Trophoblast cell (in vitro differentiated cells and primary cell): Measurements from ENCODE around the gene CRYBG2.

Experiments used
- DNase-seq, 2 donors: peaks; one replicate each; pipeline ENCODE4 v3.0.0-alpha.2; 2016
- H2AFZ ChIP-seq: 2 replicates; pipeline ENCODE4 v1.6.1; 2013; ENCODE audit warnings: low read length, moderate library complexity, mild to moderate bottlenecking; ENCODE audit not compliant: insufficient read depth, poor library complexity
- H2AK5ac ChIP-seq: 2 replicates; pipeline ENCODE4 v1.6.1; 2013; ENCODE audit warnings: mild to moderate bottlenecking, low read length
- H2BK120ac ChIP-seq: 2 replicates; pipeline ENCODE4 v1.6.1; 2013; ENCODE audit warnings: low read length, mild to moderate bottlenecking, moderate library complexity; ENCODE audit not compliant: insufficient read depth, poor library complexity
- H2BK12ac ChIP-seq: 2 replicates; pipeline ENCODE4 v1.6.1; 2013; ENCODE audit warnings: mild to moderate bottlenecking, low read length, moderate library complexity
- H2BK5ac ChIP-seq: 2 replicates; pipeline ENCODE4 v1.6.1; 2013; ENCODE audit warnings: low read length, low read depth, moderate library complexity, mild to moderate bottlenecking; ENCODE audit not compliant: poor library complexity
- H3K14ac ChIP-seq: 2 replicates; pipeline ENCODE4 v1.6.1; 2013; ENCODE audit warnings: mild to moderate bottlenecking, low read length
- H3K18ac ChIP-seq: 2 replicates; pipeline ENCODE4 v1.6.1; 2013; ENCODE audit warnings: mild to moderate bottlenecking, low read length
- H3K23ac ChIP-seq: 2 replicates; pipeline ENCODE4 v1.6.1; 2013; ENCODE audit warnings: low read length
- H3K27ac ChIP-seq: 2 replicates; pipeline ENCODE4 v1.5.1; 2013; ENCODE audit warnings: low read depth, mild to moderate bottlenecking, inconsistent platforms, low read length, moderate library complexity
- H3K27me3 ChIP-seq: 2 replicates; pipeline ENCODE4 v1.6.1; 2013; ENCODE audit warnings: inconsistent platforms, mild to moderate bottlenecking, low read length, moderate library complexity; ENCODE audit not compliant: insufficient read depth
- H3K36me3 ChIP-seq, 2 experiments: 1 replicate in 1 of 2; 2 replicates in 1 of 2; pipeline ENCODE4 v1.6.1; 2013; ENCODE audit warnings: low read length in 2 of 2, mild to moderate bottlenecking in 2 of 2, moderate library complexity in 1 of 2; ENCODE audit not compliant: insufficient read depth in 2 of 2, control insufficient read depth in 1 of 2
- H3K4ac ChIP-seq: 2 replicates; pipeline ENCODE4 v1.6.1; 2013; ENCODE audit warnings: low read depth, mild to moderate bottlenecking, low read length, moderate library complexity
- H3K4me1 ChIP-seq, 2 experiments: 1 replicate in 1 of 2; 2 replicates in 1 of 2; pipeline ENCODE4 v1.6.1; 2013; ENCODE audit warnings: low read length in 2 of 2, mild to moderate bottlenecking in 2 of 2, moderate library complexity in 1 of 2; ENCODE audit not compliant: insufficient read depth in 2 of 2, control insufficient read depth in 1 of 2
- H3K4me2 ChIP-seq: 2 replicates; pipeline ENCODE4 v1.6.1; 2013; ENCODE audit warnings: inconsistent platforms, mild to moderate bottlenecking, low read length, moderate library complexity
- H3K4me3 ChIP-seq: 2 replicates; pipeline ENCODE4 v1.5.1; 2013; ENCODE audit warnings: mild to moderate bottlenecking, low read depth, low read length, inconsistent platforms
- H3K79me1 ChIP-seq: one replicate; pipeline ENCODE4 v1.6.1; 2013; ENCODE audit warnings: low read length
- H3K79me2 ChIP-seq: 2 replicates; pipeline ENCODE4 v1.6.1; 2013; ENCODE audit warnings: low read length, mild to moderate bottlenecking; ENCODE audit not compliant: control insufficient read depth, insufficient read depth, poor library complexity
- H3K9ac ChIP-seq: 2 replicates; pipeline ENCODE4 v1.6.1; 2013; ENCODE audit warnings: mild to moderate bottlenecking, low read length
- H3K9me3 ChIP-seq: 2 replicates; pipeline ENCODE4 v1.6.1; 2013; ENCODE audit warnings: low read depth, mild to moderate bottlenecking, control low read depth, inconsistent platforms, low read length; ENCODE audit not compliant: insufficient read depth
- H4K12ac ChIP-seq: 2 replicates; pipeline ENCODE4 v1.6.1; 2013; ENCODE audit warnings: low read depth, mild to moderate bottlenecking, low read length, moderate library complexity
- H4K8ac ChIP-seq: 2 replicates; pipeline ENCODE4 v1.6.1; 2013; ENCODE audit warnings: low read depth, mild to moderate bottlenecking, low read length, moderate library complexity
- H4K91ac ChIP-seq: one replicate; pipeline ENCODE4 v1.6.1; 2013; ENCODE audit warnings: low read depth, mild to moderate bottlenecking, low read length, moderate library complexity
- WGBS: extraction: QIAGEN DNeasy Blood & Tissue Kit; methylation state at CpG from one replicate; pipeline ENCODE4 v1.1.7; 2013; ENCODE audit warnings: missing lambda C conversion rate; ENCODE audit not compliant: insufficient read length, insufficient coverage; ENCODE audit errors: extremely low coverage; 5-methylcytosine and 5-hydroxymethylcytosine counted together

Gene CRYBG2

DNA sequence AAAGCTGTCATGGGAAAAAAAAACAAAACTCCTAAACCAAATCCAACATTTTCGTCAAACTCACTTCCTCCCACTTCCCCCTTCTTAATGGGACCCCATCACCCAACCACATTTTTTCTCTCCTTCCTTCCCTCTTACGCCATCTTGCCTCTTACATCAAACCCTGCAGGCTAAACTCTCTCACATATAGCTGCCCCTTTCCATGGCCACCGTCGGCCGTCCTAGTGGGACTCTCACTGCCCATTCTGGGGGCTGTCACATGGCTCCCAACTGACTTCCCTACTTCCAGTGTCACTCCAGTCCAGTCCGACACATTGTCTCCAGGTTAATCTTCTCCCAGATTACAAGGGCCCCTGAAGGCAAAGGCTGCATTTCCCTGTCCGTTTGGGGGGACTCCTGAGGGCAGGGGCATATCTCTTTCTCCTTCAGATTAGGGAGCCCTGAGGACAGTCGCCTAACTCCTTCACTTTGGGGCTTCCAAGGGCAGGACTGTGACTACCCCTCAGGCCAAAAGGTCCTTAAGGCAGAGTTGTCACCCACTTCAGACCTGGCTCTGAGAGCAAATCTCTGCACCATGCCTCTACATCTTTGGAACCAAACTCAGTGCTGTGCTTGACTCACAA is 48.2 kb downstream of the CRYBG2 start:
- Histone ChIP-seq H2BK12ac (no peak overlapping the region), H3K9ac (peak overlapping the region; percentile 97), H3K9me3 (no peaks in the 10 kb centered on the region), H2BK120ac (no peak overlapping the region), H3K18ac (no peak overlapping the region), H3K79me1 (peaks cover 11% of the 10 kb centered on the region), H4K91ac (no peak overlapping the region), H3K4me3 (peak overlapping the region; percentile 99), H3K14ac (no peak overlapping the region), H3K27me3 (no peaks in the 10 kb centered on the region), H2AK5ac (no peak overlapping the region), H3K79me2 (no peaks in the 10 kb centered on the region), H3K27ac (no peak overlapping the region), H2BK5ac (no peak overlapping the region), H3K4ac (no peak overlapping the region), H3K4me2 (peak overlapping the region; percentile 77), H3K4me1 (peaks cover 16 to 20% of the 10 kb centered on the region in 2 experiments), H4K8ac (peak overlapping the region; percentile 52), H4K12ac (no peak overlapping the region), H3K23ac (no peak overlapping the region), H2AFZ (peak overlapping the region; percentile 56), H3K36me3 (no peaks in the 10 kb centered on the region)
- peak in 1 of 2 donors; percentile 30 for DNase-seq
- 100% methylated on average over 2 of the region's 8 CpGs for WGBS

- no peaks in the 10 kb centered on the region for H3K27me3 ChIP-seq
- peak overlapping the region; percentile 86 for H3K27ac ChIP-seq
- H3K23ac ChIP-seq: no peak overlapping the region
- H3K79me1 ChIP-seq: peaks cover 13% of the 10 kb centered on the region
- H3K4me2 ChIP-seq: no peak overlapping the region
- H3K18ac ChIP-seq: no peak overlapping the region
- no peak overlapping the region for H2AK5ac ChIP-seq
- H2BK5ac ChIP-seq: peak overlapping the region; percentile 74
- peak overlapping the region; percentile 48 for H4K12ac ChIP-seq
- WGBS: no CpG with 5 or more reads among the region's 8 CpGs
- DNase-seq: peak; percentile 94 to 95
- no peaks in the 10 kb centered on the region for H3K79me2 ChIP-seq
- peak overlapping the region; percentile 65 for H4K8ac ChIP-seq
- peak overlapping the region; percentile 58 for H2BK120ac ChIP-seq
- peak overlapping the region; percentile 3 for H2BK12ac ChIP-seq
- H2AFZ ChIP-seq: no peak overlapping the region
- H3K36me3 ChIP-seq: no peaks in the 10 kb centered on the region
- no peak overlapping the region for H3K4me3 ChIP-seq
- H3K4ac ChIP-seq: no peak overlapping the region
- H3K14ac ChIP-seq: no peak overlapping the region
- no peak overlapping the region for H3K9ac ChIP-seq
- peak overlapping the region; percentile 58 for H4K91ac ChIP-seq
- H3K9me3 ChIP-seq: no peaks in the 10 kb centered on the region
- H3K4me1 ChIP-seq: peaks cover 20 to 22% of the 10 kb centered on the region in 2 experiments
Measured at GRCh38 chr1:26302733-26303405, 51.1 kb downstream of the CRYBG2 start.

DNA sequence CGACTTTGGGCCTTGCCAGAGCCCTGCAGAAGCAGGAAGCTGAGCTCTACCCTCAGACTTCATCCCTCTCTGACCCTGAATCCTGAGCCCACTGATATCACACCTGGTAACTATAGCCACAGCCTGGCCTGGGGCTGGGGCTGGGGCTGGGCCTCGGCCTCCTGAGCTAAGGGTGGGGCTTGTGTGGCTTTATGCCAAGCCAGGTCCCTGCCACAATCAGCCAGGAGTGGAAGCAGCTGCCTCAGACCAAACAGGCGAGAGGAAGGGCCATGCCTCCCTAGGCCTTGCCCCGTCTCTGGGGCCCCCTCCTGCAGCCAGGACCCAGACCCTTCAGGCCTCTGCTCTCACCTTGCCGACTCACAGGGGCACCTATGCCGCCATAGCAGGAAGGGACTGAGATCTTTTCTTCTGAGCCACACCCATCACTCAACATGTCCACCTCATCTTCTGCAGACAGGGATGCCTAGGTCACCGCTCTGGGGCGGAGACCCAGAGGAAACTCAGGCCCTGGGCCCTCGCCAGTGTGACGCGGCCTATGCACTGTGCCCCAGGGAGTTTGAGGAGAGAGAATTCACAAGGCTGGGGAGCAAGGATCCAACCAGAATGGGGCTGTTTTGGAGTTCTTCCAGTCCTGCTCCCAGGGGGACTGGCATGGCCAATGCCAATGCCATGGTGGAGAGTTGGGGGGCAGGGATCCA is 53.2 kb downstream of the CRYBG2 start:
- H3K27me3 ChIP-seq: no peaks in the 10 kb centered on the region
- no peaks in the 10 kb centered on the region for H3K9me3 ChIP-seq
- no peak overlapping the region for H3K18ac ChIP-seq
- H3K27ac ChIP-seq: no peak overlapping the region
- no peak overlapping the region for H3K4me2 ChIP-seq
- H3K14ac ChIP-seq: no peak overlapping the region
- no peak for DNase-seq
- WGBS: no CpG with 5 or more reads among the region's 11 CpGs
- no peak overlapping the region for H4K8ac ChIP-seq
- H3K4me3 ChIP-seq: no peak overlapping the region
- H2BK5ac ChIP-seq: no peak overlapping the region
- peaks cover 19 to 24% of the 10 kb centered on the region in 2 experiments for H3K4me1 ChIP-seq
- no peak overlapping the region for H2AFZ ChIP-seq
- no peak overlapping the region for H3K9ac ChIP-seq
- H3K23ac ChIP-seq: no peak overlapping the region
- no peak overlapping the region for H4K91ac ChIP-seq
- H2BK12ac ChIP-seq: no peak overlapping the region
- H3K36me3 ChIP-seq: peaks cover 1 to 7% of the 10 kb centered on the region in 2 experiments
- no peak overlapping the region for H2AK5ac ChIP-seq
- no peak overlapping the region for H3K4ac ChIP-seq
- H3K79me2 ChIP-seq: no peaks in the 10 kb centered on the region
- peaks cover 17% of the 10 kb centered on the region for H3K79me1 ChIP-seq
- H2BK120ac ChIP-seq: no peak overlapping the region
- H4K12ac ChIP-seq: no peak overlapping the region

GRCh38 chr1:26297791-26298124 is 56.2 kb downstream of the CRYBG2 start:
- no CpG with 5 or more reads among the region's 6 CpGs for WGBS

More at GRCh38 chr1:26297791-26298124, 56.2 kb downstream of the CRYBG2 start:
- Histone ChIP-seq H3K23ac (no peak overlapping the region), H2BK120ac (peak overlapping the region; percentile 72), H2BK5ac (peak overlapping the region; percentile 34), H3K14ac (peak overlapping the region; percentile 69), H3K9ac (no peak overlapping the region), H3K18ac (peak overlapping the region; percentile 72), H4K8ac (peak overlapping the region; percentile 39), H2AFZ (no peak overlapping the region), H3K4me1 (peaks cover 8 to 20% of the 10 kb centered on the region in 2 experiments), H3K36me3 (peaks cover 1 to 7% of the 10 kb centered on the region in 2 experiments), H3K79me2 (no peaks in the 10 kb centered on the region), H3K79me1 (peaks cover 11% of the 10 kb centered on the region), H4K12ac (no peak overlapping the region), H2BK12ac (peak overlapping the region; percentile 58), H3K9me3 (no peaks in the 10 kb centered on the region), H2AK5ac (peak overlapping the region; percentile 91), H3K27me3 (no peaks in the 10 kb centered on the region), H3K27ac (no peak overlapping the region), H3K4ac (no peak overlapping the region), H3K4me3 (no peak overlapping the region), H3K4me2 (no peak overlapping the region), H4K91ac (peak overlapping the region; percentile 87)
- no peak for DNase-seq
